ENCODE data around the gene TEX22.

DNA sequence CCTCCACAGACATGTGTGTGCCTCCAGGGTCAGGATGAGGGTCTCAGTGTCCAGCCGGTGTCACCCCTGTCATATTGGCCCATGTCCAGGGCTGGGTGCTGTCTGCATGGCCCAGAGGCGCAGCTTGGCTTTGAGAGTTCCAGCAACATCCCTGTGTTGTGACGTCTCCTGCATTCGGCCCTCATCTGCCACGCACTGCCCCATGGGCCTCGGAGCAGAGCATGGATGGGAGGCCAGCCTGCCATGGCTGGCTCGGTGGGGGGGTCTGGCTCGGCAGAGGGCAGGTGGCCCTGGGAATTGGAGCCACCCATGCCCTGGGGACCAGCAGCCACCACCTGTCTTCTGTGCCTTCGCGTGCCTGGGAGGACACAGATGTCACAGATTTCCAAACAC, 10.8 kb upstream of the TEX22 start:
- TF ChIP-seq, protein P1, sequence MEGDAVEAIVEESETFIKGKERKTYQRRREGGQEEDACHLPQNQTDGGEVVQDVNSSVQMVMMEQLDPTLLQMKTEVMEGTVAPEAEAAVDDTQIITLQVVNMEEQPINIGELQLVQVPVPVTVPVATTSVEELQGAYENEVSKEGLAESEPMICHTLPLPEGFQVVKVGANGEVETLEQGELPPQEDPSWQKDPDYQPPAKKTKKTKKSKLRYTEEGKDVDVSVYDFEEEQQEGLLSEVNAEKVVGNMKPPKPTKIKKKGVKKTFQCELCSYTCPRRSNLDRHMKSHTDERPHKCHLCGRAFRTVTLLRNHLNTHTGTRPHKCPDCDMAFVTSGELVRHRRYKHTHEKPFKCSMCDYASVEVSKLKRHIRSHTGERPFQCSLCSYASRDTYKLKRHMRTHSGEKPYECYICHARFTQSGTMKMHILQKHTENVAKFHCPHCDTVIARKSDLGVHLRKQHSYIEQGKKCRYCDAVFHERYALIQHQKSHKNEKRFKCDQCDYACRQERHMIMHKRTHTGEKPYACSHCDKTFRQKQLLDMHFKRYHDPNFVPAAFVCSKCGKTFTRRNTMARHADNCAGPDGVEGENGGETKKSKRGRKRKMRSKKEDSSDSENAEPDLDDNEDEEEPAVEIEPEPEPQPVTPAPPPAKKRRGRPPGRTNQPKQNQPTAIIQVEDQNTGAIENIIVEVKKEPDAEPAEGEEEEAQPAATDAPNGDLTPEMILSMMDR (tag by site-specific recombination; IDR thresholded peaks at IDR 0.05), result no peak
- TF ChIP-seq, protein P2, sequence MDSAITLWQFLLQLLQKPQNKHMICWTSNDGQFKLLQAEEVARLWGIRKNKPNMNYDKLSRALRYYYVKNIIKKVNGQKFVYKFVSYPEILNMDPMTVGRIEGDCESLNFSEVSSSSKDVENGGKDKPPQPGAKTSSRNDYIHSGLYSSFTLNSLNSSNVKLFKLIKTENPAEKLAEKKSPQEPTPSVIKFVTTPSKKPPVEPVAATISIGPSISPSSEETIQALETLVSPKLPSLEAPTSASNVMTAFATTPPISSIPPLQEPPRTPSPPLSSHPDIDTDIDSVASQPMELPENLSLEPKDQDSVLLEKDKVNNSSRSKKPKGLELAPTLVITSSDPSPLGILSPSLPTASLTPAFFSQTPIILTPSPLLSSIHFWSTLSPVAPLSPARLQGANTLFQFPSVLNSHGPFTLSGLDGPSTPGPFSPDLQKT (IDR thresholded peaks at IDR 0.05; ENCODE audit: borderline replicate concordance, low read depth, low read length), result no peak
- no peak for TF ChIP-seq ZNF626 (tag by site-specific recombination; IDR thresholded peaks at IDR 0.05)
- no peak for TF ChIP-seq ZNF239 (tag by site-specific recombination; IDR thresholded peaks at IDR 0.05)
- TF ChIP-seq ZNF510 (tag by site-specific recombination; IDR thresholded peaks at IDR 0.05; ENCODE audit: insufficient replicate concordance), result no peak
- no peak for TF ChIP-seq ZNF274 (IDR thresholded peaks at IDR 0.05; ENCODE audit: low read length)
- no peak for TF ChIP-seq ZNF274 (tag by site-specific recombination; IDR thresholded peaks at IDR 0.05; ENCODE audit: borderline replicate concordance)
- no peak for TF ChIP-seq GLIS1 (tag by site-specific recombination; IDR thresholded peaks at IDR 0.05)
- TF ChIP-seq ZNF174 (tag by site-specific recombination; IDR thresholded peaks at IDR 0.05), result no peak
- no peak for TF ChIP-seq YY2 (tag by site-specific recombination; IDR thresholded peaks at IDR 0.05)
- no peak for TF ChIP-seq ZNF785 (tag by site-specific recombination; IDR thresholded peaks at IDR 0.05)
- TF ChIP-seq, protein P3, sequence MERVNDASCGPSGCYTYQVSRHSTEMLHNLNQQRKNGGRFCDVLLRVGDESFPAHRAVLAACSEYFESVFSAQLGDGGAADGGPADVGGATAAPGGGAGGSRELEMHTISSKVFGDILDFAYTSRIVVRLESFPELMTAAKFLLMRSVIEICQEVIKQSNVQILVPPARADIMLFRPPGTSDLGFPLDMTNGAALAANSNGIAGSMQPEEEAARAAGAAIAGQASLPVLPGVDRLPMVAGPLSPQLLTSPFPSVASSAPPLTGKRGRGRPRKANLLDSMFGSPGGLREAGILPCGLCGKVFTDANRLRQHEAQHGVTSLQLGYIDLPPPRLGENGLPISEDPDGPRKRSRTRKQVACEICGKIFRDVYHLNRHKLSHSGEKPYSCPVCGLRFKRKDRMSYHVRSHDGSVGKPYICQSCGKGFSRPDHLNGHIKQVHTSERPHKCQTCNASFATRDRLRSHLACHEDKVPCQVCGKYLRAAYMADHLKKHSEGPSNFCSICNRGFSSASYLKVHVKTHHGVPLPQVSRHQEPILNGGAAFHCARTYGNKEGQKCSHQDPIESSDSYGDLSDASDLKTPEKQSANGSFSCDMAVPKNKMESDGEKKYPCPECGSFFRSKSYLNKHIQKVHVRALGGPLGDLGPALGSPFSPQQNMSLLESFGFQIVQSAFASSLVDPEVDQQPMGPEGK (tag by site-specific recombination; IDR thresholded peaks at IDR 0.05), result no peak
- TF ChIP-seq, protein P4, sequence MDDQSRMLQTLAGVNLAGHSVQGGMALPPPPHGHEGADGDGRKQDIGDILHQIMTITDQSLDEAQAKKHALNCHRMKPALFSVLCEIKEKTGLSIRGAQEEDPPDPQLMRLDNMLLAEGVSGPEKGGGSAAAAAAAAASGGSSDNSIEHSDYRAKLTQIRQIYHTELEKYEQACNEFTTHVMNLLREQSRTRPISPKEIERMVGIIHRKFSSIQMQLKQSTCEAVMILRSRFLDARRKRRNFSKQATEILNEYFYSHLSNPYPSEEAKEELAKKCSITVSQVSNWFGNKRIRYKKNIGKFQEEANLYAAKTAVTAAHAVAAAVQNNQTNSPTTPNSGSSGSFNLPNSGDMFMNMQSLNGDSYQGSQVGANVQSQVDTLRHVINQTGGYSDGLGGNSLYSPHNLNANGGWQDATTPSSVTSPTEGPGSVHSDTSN (CRISPR knock-in tag; IDR thresholded peaks at IDR 0.05), result no peak
